ENCODE results near the gene FABP7.
A peak's percentile ranks its signal among the peaks of the same experiment; 100 is the strongest.

Gene FABP7

DNA sequence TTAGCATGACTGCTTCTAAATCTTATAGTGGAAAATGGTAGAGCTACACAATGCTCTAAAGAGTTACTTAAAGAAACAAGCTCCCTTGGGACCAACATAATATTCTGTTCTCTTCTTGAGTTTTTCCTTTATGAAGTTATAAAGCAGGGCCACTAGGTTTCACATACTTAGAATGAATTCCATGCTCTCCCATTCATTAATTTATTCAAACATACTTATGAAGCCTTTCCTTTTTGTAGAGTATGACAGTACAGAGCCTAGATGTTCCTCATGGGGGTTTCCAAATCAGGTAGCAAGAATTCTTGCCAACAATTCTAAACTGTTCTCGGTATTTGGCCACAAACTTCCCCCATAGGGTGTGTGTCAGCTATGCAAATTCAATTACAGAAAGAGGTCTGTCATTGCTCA, 20.6 kb upstream of the FABP7 start:
- no peak for DNase-seq (ENCODE audit: low spot score)

DNA sequence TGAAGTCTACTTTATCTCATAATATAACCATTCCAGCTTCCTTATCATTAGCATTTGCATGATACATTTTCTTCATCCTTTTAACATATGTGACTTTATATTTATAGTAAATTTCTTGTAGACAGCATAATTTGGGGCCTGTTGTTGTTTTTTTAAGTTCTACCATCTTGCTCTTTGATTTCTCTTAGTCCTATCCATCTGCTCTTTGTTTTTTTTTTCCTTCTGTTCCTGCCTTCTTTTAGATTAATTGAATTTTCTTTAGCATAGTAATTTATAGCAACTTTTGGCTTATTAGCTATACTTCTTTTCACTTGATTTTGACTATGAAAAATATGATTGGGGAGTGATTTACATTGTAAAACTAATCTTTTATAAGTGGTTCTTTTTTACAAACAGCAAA, 19.2 kb upstream of the FABP7 start:
- DNase-seq (ENCODE audit: low spot score) = no peak

DNA sequence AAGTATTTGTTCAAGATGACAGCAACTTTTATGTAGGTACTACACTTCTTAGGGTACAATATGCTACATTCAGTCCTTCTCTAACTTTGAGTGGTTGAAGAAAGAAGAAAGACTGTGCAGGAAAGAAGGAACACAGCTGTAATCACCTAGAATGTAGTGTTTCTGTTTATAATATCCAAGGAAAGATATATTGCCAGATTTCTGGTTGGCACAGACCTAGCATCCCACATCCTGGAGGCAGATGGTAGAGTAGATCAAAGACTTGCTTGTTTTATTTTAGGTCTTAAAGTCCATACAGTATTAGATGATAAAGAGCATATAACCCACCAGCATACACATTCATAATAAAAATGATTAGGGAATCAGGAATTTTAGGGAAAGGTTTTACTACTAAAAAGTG, 13.3 kb upstream of the FABP7 start:
- DNase-seq (ENCODE audit: low spot score) = no peak

DNA sequence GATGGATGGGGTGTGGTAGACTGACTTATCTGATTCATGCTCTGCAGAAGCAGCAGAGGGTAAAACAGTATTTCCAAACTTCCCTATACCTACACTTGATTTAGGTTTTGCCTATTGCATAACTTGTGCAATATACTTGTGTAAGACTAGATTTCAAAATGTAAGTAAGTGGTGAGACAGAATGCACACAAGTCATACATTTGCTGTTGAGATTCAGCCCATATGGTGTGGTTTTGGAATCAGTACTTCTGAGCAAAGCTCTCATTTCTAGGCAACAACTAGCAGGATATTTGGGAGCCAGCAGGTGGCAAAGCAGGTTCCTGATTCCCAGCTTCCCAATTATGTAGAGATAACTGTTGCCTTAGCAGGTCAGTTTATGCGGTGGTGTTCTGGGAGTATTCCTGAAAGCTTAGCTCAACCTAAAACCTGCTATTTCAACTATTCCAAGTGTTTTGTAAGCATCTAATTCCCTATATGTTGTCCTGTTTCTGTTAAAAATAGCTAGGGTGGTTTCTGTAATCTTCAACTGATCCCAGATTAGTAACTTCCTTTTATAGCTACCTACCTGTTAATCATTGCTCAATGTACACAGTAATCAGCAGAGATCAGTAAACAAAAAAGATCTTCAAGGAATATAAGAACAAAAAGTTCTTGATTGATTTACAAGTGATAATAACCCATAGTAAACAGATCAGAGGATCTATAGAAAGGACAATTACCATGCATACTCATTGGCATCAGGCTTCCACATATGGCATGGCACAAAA, 8.5 kb upstream of the FABP7 start:
- no peak for DNase-seq (ENCODE audit: low spot score)

DNA sequence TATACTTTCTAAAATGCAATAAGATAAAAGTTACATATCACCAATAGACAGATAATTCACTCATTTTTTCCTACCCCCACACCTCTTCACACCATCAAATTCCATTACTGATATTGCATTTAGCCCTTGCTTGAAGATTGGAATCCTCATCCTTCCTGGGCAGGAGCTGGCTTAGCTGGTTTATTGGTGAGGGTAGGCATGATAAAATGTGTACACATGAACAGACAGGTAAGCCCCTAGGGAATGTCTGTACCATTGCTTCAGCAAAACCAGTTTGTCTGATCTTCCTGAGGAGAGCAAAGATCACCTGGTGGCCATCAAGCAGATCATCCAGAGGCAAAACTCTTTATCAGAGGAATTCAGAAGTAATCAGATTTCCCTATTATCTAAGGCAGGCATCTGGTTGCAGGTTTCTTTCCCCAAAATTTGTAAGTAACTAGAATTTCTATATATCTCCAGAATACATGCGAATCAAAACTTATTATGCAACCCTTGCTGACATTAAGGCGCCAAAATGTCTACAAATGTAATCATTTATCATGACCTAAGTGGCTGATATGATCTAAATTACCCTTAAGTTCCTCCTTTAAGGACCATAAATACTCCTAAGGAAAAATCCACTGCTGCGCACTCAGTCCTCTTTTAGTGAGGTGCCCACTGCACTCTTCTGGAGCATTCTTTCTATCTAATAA, 6.6 kb upstream of the FABP7 start:
- DNase-seq (ENCODE audit: low spot score) = no peak

DNA sequence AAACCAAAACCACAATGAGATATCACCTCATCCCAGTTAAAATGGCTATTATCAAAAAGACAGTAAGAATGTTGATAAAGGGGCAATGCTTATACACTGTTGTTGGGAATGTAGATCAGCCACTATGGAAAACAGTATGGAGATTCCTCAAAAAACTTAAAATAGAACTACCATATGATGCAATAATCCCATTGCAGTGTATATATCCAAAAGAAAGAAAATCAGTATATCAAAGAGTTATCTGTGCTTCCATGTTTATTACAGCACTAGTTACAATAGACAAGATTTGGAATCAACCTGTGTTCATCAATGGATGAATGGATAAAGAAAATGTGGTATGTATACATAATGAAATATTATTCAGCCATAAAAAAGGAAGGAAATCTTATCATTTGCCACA, 3.5 kb upstream of the FABP7 start:
- DNase-seq (ENCODE audit: low spot score) = no peak

DNA sequence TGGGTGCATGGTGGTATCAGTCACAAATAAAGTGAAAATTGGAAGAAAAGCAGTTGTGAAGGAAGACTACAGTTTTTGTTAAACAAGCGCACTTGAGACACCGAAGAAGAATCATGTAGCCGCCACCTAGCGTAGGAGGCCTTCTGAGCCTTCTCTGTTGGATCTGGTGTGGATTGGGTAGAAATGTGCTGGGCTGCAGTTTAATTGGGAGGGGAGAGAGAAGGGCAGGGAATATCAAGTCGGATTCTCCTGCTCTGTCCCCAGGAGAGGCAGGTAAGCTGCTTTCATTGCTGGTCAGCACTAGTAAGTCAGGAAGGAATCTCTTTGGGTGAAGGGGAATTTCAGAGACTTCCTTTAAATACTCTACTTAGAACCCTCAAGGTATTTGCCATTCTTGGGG, 1.2 kb upstream of the FABP7 start:
- no peak for DNase-seq (ENCODE audit: low spot score)

DNA sequence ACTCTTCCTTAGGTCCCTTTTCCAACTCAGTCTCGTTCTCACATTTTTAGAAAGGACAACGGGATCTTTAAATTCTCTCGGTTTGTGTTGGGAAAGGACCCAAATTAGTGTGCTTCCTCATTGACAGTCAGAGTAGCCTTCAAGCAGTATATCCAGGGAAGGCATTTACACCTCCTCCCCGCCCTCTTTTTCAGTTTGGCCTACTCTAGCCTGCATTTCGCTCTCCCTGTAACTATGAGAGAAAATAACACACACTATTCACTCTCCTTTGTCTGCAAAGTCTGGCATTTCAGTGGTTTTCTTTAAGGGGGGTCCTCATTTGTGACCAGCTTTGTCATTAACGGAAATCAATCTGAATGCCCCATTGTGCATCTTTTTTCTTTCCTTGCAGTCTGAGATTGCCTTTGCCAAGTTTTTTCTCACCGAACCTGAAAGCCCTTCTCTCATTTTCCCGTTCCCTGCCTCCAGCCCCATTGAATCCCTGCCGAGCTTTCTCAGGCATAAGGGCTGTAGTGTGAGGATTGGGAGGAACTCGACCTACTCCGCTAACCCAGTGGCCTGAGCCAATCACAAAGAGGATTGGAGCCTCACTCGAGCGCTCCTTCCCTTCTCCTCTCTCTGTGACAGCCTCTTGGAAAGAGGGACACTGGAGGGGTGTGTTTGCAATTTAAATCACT, 393 bp upstream of the FABP7 start:
- DNase-seq (ENCODE audit: low spot score) = no peak

DNA sequence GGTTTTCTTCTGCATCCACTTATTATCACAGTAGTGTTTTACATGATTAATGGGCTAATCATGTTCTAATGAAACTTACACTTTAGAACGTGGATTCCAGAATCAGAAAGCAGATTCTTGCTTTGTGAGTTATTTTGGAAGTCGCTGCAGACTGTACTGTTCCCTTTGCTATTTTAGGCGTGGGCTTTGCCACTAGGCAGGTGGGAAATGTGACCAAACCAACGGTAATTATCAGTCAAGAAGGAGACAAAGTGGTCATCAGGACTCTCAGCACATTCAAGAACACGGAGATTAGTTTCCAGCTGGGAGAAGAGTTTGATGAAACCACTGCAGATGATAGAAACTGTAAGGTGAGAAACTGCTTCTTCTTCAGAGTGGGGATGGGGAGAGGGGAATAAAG, 598 bp downstream of the FABP7 start:
- no peak for DNase-seq (ENCODE audit: low spot score)

DNA sequence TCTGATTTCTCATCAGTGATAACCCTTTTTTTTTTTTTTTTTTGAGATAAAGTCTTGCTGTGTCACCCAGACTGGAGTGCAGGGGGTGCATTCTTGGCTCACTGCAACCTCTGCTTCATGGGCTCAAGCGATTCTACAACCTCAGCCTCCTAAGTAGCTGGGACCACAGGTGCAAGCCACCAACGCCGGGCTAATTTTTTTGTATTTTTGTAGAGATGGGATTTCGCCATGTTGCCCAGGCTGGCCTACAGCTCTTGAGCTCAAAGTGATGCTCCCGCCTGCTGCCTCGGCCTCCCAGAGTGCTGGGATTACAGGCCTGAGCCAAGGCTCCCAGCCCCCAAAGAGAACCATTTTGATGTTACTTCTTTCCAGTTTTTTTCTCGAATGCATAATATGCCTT, 2.2 kb downstream of the FABP7 start:
- DNase-seq (ENCODE audit: low spot score) = no peak

DNA sequence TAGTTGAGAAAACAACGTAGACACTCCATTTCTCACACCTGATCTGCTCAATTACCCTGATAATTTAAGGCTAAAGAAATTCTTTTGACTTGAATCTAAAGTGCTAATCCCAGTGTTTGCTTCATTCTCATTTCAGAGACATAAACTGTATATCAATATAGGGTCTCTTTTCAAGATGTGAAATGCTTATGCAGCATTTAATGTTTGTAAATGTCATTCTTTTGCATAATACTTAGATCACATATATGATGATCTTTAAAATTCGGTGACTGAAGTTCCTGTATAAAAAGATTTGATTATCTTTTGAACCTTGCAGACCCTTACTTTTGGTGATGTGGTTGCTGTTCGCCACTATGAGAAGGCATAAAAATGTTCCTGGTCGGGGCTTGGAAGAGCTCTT, 3.9 kb downstream of the FABP7 start:
- no peak for DNase-seq (ENCODE audit: low spot score)

DNA sequence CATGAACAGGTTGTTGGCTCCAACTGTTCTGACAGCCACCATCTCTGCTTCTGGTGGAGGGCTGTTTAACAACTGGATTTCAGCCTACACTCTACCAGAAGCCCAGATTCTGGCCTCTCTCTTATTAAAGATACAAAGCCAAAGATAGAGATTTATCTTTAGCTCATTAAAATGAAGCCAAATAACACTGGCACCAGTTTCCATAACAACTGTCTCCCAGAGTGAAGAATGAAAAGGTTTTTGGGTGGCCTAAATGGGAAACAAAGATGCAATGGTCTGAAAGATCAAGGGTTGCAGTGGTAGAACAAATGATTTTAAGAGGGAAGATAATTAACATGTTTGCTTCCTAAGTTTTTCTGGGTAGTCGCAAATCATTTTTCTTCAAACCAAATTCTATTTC, 6.4 kb downstream of the FABP7 start:
- no peak for DNase-seq (ENCODE audit: low spot score)

DNA sequence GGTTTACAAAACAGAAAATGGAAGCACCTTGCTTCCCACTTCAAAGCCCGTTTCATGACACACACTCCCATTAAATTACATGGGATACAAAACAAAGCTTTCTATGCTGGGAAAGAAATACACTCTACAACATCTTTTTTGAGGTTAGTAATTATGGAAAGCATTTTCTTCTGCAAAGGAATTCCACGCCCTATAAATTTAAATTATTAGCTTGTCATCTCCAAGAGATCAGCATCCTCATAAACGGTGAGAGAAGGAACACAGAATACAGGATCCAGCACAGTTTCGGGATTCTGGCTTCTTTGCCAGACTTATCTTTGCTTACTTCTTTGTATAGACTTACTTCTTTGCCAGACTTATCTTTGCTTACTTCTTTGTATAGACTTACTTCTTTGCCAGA, 8.2 kb downstream of the FABP7 start:
- no peak for DNase-seq (ENCODE audit: low spot score)

DNA sequence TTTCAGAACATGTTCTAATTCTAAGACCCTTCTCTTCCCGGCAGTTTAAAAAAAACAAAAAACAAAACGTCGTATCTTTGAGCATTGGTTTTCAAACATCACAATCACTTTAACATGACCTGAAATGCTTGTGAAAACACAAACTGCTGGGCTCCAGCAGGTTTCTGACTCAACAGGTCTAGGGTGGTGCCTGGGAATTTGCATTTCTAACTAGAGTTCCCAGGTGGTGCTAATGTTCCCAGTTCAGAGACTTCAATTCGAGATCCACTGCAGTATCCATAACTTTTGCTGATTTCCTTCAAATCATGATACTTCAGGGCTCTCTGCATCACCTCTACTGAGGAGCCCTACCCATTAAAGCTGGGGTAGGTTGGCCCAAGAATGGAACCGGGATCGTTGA, 8.7 kb downstream of the FABP7 start:
- DNase-seq (ENCODE audit: low spot score) = no peak

DNA sequence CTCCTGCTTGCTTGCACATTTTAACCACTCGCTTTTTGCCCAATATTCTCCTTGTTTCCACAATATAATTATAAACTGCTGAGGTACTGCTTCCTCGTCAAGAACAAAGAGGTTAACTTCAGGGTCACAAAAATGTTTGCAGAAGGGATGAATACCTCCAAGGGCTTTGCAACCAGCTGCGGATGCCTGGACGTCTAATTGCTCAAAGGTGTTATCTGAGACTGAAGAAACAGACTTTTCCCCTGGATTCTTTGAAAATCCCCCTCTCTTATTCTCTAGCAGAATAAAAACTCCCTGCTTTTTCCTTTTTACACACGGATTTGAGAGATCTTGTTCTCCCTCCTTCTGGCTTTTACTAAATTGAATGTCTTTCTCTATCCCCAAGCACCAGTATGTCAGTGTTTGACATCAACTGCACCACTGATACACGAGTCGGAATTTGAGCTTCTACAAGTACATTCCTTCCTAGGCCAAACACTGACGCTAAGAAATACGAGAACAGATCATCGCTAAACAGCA, 9.2 kb downstream of the FABP7 start:
- DNase-seq (ENCODE audit: low spot score) = no peak

DNA sequence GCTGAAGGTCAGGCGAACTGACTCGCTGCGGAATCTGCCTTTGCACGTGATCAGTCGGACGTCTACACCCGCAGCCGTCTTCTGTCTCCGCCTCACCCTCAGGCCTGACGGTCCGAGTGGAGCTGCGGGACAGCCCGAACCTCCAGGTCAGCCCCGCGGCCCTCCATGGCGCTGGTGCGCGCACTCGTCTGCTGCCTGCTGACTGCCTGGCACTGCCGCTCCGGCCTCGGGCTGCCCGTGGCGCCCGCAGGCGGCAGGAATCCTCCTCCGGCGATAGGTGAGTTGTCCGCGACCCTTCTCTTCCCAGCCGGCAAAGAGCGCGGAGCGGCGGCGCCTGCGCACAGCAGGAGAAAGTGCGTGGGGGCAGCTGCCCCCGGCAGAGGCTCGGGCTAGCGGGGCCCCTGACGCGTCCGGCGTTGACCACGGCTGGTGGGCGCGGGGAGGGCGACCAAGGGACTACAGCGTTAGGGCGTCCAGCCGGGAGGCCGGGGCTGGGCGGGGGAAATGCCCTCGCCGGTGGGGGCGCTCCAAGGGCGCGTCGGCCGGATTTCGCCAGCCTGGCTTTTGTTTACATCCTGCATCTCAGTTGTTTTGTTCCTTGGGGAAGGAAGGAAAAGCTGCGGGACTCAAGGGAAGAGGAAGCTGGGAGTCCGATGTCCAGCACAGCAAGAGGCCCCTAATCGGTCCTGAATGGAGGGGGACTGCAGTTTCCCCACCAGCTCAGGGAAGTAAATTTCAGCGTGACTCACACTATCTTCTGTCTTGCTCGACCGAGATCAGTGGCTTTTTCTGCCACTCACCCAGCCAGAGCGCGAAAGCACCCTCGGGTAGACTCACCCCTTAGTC, 9.9 kb downstream of the FABP7 start, which contains the start of gene SMPDL3A:
TSS of gene SMPDL3A (plus strand) at position 77 of the 846 bp plus-strand sequence. CDS start at position 166, 89 bp downstream.
- DNase-seq (ENCODE audit: low spot score) = peak; percentile 18

DNA sequence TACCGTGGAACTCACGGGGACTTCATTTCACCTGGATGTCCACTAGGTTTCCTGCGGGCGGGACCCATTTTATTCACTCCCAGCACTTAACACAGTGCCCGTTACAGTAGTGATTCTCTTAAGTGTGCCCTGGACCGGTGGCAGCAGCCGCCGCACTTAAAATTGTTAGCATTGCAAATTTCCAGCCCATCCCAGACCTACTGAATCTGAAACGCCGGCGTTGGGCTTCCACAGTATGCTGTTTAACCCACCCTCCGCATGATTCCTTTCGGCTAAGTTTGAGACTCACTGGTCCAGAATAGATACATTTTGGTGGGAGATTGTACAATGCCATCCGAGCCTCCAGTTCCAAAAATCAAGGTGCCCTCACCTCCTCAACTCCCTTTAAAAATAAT, 10.5 kb downstream of the FABP7 start:
- no peak for DNase-seq (ENCODE audit: low spot score)

DNA sequence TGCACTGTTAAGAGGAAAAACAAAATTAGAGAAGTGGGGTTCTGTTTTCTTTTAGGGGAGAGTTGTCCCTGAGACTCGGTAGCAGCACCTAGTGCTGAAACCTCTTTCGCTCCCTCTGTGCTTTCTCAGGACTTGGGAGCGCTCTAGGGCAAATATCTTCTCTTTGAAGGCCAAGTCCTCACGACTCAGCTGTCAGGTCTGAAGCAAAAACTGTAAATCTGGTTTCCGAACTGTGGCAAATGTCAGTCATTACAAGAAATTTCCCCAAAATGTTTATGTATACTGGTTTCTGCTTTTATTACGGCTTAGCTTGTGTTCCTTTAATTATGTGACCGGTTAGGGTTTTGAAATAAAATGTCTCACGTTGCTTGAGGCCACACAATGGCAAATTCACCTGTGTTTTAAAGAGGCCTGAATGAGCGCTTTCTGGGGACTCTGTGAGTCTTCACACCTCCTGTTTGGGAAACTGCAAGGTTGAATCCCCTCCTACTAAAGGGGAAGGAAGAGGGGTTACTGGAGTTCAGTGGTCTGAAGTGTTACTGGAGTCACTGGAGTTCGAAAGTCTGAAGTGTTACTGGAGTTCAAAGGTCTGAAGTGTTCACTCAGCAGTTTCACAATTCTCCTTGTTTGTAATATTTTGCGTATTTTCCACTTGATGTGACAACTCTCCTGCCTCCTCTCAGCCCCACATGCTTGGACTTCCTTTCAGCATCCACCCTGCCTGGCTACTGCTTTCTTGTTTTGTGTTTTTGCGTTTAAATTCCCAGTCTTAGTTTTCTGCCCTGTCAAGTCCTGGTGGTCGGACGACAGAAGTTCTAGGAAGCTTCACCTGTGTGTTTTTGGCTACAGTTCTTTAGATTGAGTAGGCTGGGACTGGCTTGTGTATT, 11.2 kb downstream of the FABP7 start:
- no peak for DNase-seq (ENCODE audit: low spot score)

DNA sequence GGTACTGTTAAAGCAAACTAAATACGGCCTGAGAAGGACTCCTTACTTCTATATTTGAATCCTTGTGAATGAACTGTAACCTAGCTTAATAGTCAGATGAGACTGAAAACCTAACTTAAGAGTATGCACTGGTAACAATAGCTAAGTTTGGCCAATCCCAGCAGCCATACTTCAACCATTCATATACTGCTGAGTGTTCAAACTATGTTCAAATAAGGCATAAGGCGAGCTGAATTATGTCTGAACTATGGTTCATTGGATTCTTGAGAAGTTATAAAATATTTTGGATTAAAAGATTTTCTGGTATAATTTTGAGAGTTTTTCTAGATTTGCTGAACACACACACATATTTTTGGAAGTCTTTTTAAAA, 11.8 kb downstream of the FABP7 start:
- DNase-seq (ENCODE audit: low spot score) = no peak

DNA sequence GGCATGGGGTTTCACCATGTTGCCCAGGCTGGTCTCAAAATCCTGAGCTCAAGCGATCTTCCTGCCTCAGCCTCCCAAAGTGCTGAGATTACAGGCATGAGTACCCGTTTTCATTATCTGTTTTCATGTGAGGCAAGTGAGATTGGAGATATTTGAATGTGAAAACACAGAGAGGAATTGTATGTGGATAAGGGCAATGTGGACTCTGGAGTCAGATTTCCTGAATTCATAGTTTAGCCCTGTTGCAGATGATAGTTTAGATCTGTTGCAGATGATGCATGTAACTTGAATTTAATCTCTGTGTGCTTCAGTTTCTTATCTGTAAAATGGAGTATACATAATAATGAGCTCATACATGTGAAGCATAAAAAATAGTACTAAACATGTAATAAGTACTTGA, 13.2 kb downstream of the FABP7 start:
- no peak for DNase-seq (ENCODE audit: low spot score)

DNA sequence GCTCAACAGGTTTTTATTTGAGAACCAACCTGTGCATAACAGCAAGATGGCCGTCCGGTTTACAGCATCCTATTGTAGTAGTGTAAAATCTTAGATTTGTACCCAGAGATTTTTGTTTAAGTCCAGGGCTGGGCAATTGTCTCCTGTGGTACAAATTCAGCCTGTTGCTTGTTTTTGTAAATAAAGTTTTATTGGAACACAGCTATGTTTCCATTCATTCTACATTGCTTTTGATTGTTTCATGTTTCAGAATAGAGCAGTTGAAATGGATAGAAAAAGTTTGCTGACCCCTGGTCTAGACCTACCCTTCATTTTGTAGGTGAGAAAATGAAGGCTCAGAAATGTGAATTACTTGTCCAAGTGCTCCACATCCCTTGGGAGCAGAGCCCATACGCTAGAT, 18.0 kb downstream of the FABP7 start:
- no peak for DNase-seq (ENCODE audit: low spot score)

Measured in activated CD4-positive, alpha-beta T cell treated with anti-CD3 and anti-CD28 coated beads, Interleukin-2, Interleukin-4, amounts not matched to agents 100 ng/mL and 50 ng/mL, durations not matched to agents 16 hours and 8 hours (primary cell).